ENCODE results near the gene TRERF1.

TRERF1 gene

GRCh38 chr6:42368181-42368580 is 83.5 kb downstream of the TRERF1 start:
- peak; percentile 20 to 52 for DNase-seq (ENCODE audit: low read depth in 1 of 2, low spot score in 1 of 2)

GRCh38 chr6:42367353-42368011 is 84.2 kb downstream of the TRERF1 start:
- no peak for DNase-seq (ENCODE audit: low read depth in 1 of 2, low spot score in 1 of 2)

GRCh38 chr6:42366999-42367352 is 84.8 kb downstream of the TRERF1 start:
- DNase-seq (ENCODE audit: low read depth in 1 of 2, low spot score in 1 of 2): no peak

DNA sequence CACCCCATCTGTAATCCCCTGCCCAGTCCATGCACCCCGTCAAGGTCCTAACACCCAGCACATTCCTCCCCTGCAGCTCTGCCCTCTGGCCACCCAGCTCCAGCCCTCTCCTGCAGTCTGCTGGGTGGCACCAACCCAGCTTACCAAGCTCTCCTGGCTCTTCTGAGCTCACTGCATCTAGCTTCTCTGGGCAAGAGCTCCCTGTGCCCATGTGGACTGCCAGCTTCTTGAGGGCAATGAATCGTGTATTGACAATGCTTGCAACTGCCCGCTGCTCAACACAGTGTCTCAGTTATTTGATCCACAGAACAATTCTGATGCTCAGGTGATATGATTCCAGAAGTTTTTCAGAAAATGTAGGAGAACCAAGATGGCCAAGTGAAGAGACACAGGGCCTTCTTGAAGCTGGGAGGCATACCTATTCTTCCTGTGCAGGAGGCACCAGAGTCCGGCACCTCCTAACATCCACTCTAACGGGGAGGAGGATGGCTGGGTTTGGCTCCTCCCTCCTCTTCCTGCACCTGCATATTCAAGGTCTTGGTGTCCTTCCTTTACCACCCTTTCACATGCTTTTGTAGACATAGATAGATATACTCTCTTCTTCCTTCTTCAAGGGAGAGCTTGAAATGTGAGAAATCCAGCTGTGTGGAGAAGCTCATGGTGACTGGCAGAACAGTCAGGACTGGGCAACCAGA is 85.6 kb downstream of the TRERF1 start:
- DNase-seq (ENCODE audit: low read depth in 1 of 2, low spot score in 1 of 2): no peak

DNA sequence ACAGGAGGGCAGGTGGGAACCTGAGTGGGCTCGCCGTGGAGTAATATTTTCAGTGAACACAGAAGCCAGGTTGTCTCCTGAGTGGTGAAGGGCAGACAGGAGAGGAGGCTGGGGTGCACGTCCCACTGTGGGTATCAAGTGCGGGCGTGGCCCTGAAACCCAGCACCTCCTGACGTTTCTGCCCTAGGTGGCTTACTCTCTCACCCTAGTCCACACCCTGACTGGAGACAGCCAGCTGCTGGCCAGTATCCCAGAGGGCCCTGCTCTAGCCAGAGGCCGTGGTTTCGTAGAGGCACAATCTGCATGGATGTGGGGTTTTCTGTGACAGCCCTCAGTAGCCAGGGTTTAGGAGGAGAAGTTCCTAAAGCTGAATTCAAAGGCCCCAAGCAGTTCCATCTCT is 86.7 kb downstream of the TRERF1 start:
- no peak for DNase-seq (ENCODE audit: low read depth in 1 of 2, low spot score in 1 of 2)

DNA sequence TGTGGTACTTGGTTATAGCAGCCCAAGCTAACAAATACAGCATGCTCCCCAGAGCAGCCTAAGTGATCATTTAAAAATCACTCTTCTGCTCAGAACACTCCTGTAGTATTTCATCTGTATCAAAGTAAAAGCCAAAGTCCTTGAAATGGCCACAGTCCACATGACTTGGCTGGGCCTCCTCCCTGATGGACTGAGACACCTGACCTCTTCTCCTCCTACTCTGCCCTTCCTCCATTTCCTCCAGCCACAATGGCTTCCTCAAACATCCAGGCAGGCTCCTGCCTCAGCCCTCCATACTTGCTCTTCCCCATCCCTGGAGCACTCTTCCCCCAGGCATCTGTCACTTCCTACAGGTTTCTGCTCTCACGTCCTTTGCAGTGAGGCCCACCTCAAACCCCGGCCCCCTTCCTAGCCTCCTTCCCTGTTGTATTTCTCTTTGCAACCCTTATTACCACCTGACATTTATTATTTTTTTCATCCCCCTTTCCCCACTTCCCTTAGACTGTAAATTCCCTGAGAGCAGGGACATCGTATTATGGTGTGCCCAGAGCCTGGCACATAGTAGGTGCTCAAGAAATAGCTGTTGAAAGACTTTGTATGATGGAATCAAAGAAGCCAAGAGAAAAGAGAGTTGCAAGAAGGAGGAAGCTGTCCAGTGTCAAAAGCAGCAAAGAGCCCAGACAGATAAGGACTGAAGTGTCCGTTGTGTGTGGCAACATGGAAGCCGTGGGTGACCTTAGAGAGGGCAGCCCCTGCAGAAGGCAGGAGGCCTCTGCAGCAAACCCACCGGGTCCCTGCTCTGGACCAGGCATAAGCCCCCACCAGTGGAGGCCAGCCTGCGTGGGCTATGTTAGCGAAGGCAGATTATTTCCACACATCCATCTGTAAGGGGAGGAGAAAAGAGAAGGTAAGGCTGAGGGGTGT is 87.5 kb downstream of the TRERF1 start:
- no peak for DNase-seq (ENCODE audit: low read depth in 1 of 2, low spot score in 1 of 2)

DNA sequence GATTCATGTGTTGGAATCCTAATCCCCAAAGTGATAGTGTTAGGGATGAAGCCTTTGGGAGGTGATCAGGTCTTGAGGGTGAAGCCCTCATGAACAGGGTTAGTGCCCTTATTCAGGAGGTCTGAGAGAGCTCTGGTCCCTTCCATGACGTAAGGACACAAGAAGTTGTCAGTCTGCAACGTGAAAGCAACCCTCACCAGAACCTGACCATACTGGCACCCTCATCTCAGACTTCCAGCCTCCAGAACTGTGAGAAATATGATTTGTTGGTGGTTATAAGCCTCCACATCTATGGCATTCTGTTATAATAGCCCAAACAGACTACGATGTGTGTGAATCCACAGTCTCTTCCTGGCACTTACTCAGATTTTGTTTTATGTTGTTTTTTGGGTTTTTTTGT is 90.7 kb downstream of the TRERF1 start:
- DNase-seq (ENCODE audit: low read depth in 1 of 2, low spot score in 1 of 2): no peak

DNA sequence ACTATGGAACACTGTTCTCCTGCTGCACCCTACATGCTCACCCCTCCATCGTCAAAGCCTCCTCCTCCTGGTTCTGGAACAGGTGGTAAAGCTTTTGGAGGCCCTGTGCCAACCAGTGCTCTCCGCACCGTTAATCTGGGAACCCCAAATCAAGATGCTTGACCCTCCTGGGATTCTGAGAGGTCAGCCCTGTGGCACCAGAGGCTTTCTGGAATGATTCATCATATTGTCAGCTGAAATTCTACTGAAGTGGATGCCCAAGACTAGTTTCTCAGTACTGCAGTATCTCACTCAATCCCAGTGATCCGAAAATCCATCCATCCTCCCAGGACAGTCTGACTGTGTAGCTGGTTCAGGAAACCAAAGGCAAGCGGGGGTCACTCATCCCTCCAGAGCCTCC is 92.7 kb downstream of the TRERF1 start:
- no peak for DNase-seq (ENCODE audit: low read depth in 1 of 2, low spot score in 1 of 2)

DNA sequence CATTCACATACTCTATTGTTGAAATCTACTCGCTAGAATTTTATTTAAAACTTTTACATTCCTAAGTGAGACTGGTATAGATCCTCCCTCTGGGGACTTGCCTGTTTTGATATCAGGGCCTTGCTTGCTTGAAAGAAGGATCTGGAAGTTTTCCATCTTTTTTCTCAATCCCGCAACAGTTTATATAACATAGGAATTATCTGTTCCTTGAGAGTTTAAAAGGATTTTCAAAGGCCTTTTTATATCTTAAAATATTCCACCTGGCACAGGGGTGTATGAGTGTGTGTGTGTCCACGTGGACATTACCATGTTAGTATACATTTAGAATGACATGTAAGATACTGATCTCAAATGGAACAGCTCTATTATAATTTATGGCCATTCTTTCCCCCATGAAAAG is 96.3 kb downstream of the TRERF1 start:
- no peak for DNase-seq (ENCODE audit: low read depth in 1 of 2, low spot score in 1 of 2)

DNA sequence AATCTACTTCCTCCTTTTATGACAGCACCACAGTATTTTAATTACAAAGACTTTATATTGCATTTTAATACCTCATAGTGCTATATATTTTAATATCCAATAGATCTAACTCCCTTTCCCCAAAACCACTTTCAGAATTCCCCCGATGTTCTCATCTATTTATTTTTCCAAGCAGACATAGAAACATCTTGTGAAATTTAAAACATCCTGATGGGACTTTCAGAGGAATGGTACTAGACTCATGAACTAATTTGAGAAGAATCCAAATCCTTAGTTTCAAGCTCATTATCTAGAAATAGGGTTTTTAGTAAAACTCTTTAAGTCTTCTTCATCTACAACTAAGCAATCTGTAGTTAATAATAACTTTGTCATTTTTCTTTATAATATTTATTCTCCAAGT is 97.0 kb downstream of the TRERF1 start:
- DNase-seq (ENCODE audit: low read depth in 1 of 2, low spot score in 1 of 2): no peak

- DNase-seq (ENCODE audit: low read depth in 1 of 2, low spot score in 1 of 2): no peak
These were observed 98.7 kb downstream of the TRERF1 start for GRCh38 chr6:42352856-42353564.

DNA sequence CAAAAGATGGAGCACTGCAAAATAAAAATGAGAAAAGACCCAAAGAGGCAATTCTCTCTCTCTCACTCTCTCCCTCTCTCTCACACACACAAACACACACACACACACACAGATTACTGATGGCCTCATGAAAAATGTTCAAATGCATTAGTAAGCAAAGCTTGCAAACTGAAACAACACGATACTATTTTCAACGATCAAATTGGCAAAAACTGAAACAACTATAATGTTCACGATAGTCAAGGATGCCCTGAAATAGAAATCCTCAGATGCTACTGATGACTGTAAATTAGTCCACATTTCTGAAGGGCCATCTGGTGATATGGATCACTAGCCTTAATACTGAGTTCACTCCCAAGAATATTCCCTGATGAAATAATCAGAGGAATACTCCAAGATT is 100.8 kb downstream of the TRERF1 start:
- DNase-seq (ENCODE audit: low read depth in 1 of 2, low spot score in 1 of 2): no peak

- DNase-seq (ENCODE audit: low read depth in 1 of 2, low spot score in 1 of 2): no peak
These were observed 101.8 kb downstream of the TRERF1 start for GRCh38 chr6:42349753-42350511.

GRCh38 chr6:42347456-42347855 is 104.3 kb downstream of the TRERF1 start:
- no peak for DNase-seq (ENCODE audit: low read depth in 1 of 2, low spot score in 1 of 2)

DNA sequence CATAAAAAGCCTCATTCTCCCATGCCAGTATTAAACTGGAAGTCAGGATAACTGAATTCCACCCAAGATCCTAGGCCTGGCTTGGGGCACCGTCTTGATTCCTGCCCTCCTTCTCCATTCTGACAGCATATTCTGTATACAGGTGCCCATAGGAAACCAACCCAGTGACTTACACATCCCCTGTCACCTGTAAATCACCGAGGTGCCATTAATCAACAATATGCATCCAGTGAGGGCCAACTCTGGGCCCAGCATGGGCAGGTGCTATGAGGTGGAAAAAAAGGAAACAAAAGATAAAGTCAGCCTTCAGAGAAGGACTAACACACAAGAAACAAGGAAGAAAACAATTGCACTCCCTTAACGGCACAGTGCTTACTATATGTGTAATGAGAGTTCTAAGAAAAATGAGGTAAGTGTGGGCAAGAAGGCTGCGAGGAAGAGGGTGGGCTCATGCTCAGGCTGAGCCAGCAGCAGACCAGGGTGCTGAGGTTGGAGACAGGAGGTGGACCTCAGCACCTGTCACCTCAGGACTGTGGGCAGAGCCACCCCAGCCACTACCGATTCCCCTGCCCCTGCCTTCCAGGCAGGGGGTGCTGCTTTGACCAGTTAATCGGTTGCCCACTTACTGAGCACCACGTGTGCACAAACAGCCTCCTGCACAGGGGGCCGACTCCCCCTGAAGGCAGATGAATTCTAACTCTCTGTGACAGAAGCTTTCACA is 105.9 kb downstream of the TRERF1 start:
- no peak for DNase-seq (ENCODE audit: low read depth in 1 of 2, low spot score in 1 of 2)

GRCh38 chr6:42344756-42345155 is 107.0 kb downstream of the TRERF1 start:
- DNase-seq (ENCODE audit: low read depth in 1 of 2, low spot score in 1 of 2): no peak

- DNase-seq (ENCODE audit: low read depth in 1 of 2, low spot score in 1 of 2): no peak
These were observed 109.8 kb downstream of the TRERF1 start for GRCh38 chr6:42341771-42342553.

- DNase-seq (ENCODE audit: low read depth in 1 of 2, low spot score in 1 of 2): no peak
These were observed 110.5 kb downstream of the TRERF1 start for GRCh38 chr6:42341221-42341620.

DNA sequence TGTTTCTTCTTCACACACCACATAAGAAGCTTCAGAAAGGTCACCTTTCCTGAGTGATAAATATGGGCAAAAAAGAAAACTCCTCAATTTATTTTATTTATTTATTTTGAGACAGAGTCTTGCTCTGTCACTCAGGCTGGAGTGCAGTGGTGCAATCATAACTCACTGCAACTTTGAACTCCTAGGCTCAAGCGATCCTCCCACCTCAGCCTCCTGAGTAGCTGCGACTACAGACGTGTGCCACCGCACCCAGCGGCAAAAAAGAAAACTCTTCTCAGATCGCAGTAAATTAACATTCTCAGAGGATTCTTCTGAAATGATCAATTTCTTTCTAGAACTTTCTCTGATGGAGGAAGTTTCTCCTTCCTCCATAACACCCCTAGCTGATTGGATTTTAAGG is 111.2 kb downstream of the TRERF1 start:
- DNase-seq (ENCODE audit: low read depth in 1 of 2, low spot score in 1 of 2): no peak

All from stimulated activated CD4-positive, alpha-beta T cell treated with anti-CD3 and anti-CD28 coated beads, Interleukin-15, amount 100 ng/mL, for 1 hour (primary cell).